ENCODE results near the gene HDAC9.

The HDAC9 gene

DNA sequence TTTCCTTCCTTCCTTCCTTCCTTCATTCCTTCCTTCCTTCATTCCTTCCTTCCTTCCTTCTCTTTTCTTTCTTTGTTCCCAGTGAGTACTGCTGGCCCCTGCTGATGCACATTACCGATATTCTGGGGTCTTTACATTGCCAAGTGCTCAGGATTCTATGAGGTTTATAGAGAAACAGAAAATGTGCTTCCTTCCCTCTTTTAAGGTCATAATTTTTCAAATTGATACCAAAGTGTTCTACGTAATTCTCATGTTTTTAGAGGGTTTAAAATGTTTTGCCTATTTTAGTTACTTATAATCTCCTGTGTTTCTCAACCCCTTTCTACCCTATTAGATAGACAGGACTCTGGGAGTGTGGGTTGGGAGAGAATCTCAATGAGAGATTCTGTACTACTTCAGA is 291.2 kb downstream of the HDAC9 start:
- DNase-seq (ENCODE audit: extremely low read depth, insufficient read length) = no peak
- Histone ChIP-seq H3K4me3 (replicated peaks; ENCODE audit: low read depth, low read length) (no peak overlapping the region), H3K27me3 (replicated peaks; ENCODE audit: control insufficient read depth, insufficient read depth, low read length) (no peaks in the 10 kb centered on the region), H3K36me3 (ENCODE audit: control insufficient read depth, insufficient read depth, low read length) (no peaks in the 10 kb centered on the region)
- TF ChIP-seq CTCF (IDR thresholded peaks at IDR 0.05; ENCODE audit: insufficient read depth, low read length, poor library complexity, severe bottlenecking) = no peak

- TF ChIP-seq CTCF (IDR thresholded peaks at IDR 0.05; ENCODE audit: insufficient read depth, low read length, poor library complexity, severe bottlenecking) = no peak
- Histone ChIP-seq H3K36me3 (ENCODE audit: control insufficient read depth, insufficient read depth, low read length) (no peaks in the 10 kb centered on the region), H3K4me3 (replicated peaks; ENCODE audit: low read depth, low read length) (no peak overlapping the region), H3K27me3 (replicated peaks; ENCODE audit: control insufficient read depth, insufficient read depth, low read length) (no peaks in the 10 kb centered on the region)
- DNase-seq (ENCODE audit: extremely low read depth, insufficient read length) = no peak
These were observed 292.5 kb downstream of the HDAC9 start for GRCh38 chr7:18788026-18788425.

- Histone ChIP-seq H3K4me3 (replicated peaks; ENCODE audit: low read depth, low read length) (no peak overlapping the region), H3K27me3 (replicated peaks; ENCODE audit: control insufficient read depth, insufficient read depth, low read length) (no peaks in the 10 kb centered on the region), H3K36me3 (ENCODE audit: control insufficient read depth, insufficient read depth, low read length) (no peaks in the 10 kb centered on the region)
- TF ChIP-seq CTCF (IDR thresholded peaks at IDR 0.05; ENCODE audit: insufficient read depth, low read length, poor library complexity, severe bottlenecking) = no peak
- no peak for DNase-seq (ENCODE audit: extremely low read depth, insufficient read length)
These were observed 297.5 kb downstream of the HDAC9 start for GRCh38 chr7:18792871-18793595.

- no peaks in the 10 kb centered on the region for H3K36me3 ChIP-seq (ENCODE audit: control insufficient read depth, insufficient read depth, low read length)
- H3K4me3 ChIP-seq (replicated peaks; ENCODE audit: low read depth, low read length) = no peak overlapping the region
- DNase-seq (ENCODE audit: extremely low read depth, insufficient read length) = no peak
- no peak for TF ChIP-seq CTCF (IDR thresholded peaks at IDR 0.05; ENCODE audit: insufficient read depth, low read length, poor library complexity, severe bottlenecking)
- no peaks in the 10 kb centered on the region for H3K27me3 ChIP-seq (replicated peaks; ENCODE audit: control insufficient read depth, insufficient read depth, low read length)
These were observed 300.7 kb downstream of the HDAC9 start for GRCh38 chr7:18796216-18796615.

GRCh38 chr7:18798088-18798906 is 302.7 kb downstream of the HDAC9 start:
- H3K4me3 ChIP-seq (replicated peaks; ENCODE audit: low read depth, low read length) = no peak overlapping the region
- no peaks in the 10 kb centered on the region for H3K36me3 ChIP-seq (ENCODE audit: control insufficient read depth, insufficient read depth, low read length)
- TF ChIP-seq CTCF (IDR thresholded peaks at IDR 0.05; ENCODE audit: insufficient read depth, low read length, poor library complexity, severe bottlenecking) = no peak
- H3K27me3 ChIP-seq (replicated peaks; ENCODE audit: control insufficient read depth, insufficient read depth, low read length) = no peaks in the 10 kb centered on the region
- no peak for DNase-seq (ENCODE audit: extremely low read depth, insufficient read length)
